SU-DHL-6 (cell line): ENCODE measurements around the gene PPP1R12B.

ENCODE experiments used
- CTCF ChIP-seq: fragments of 200-600 bp; sonication (generic); IDR thresholded peaks from one replicate; pipeline ENCODE4 v1.5.1; 2017; ENCODE audit warnings: antibody characterized with exemption, mild to moderate bottlenecking, low read length, moderate library complexity; ENCODE audit not compliant: insufficient read depth, poor library complexity, severe bottlenecking
- EZH2phosphoT487 ChIP-seq: fragments of 200-600 bp; sonication (generic), shearing (Covaris generic); conservative IDR thresholded peaks from 2 replicates; pipeline ENCODE4 v1.6.1; 2018; ENCODE audit warnings: mild to moderate bottlenecking, antibody characterized with exemption, low read length, moderate library complexity, mixed read lengths

- TF ChIP-seq CTCF (no peak), EZH2phosphoT487 (no peak)
Observed at GRCh38 chr1:202563818-202564217, 215.3 kb downstream of the PPP1R12B start.
